SIG-M5 (cell line): Measurements from ENCODE around the gene KDM4D.
"Not testable (repeated sequence)": the region's sequence is repeated elsewhere in the genome, so short reads cannot be mapped to it uniquely, and the experiment has no call there.

Experiments used
- DNase-seq: peaks from one replicate; lab custom pipeline; 2025; lab: John Stamatoyannopoulos, UW

The KDM4D gene

DNA sequence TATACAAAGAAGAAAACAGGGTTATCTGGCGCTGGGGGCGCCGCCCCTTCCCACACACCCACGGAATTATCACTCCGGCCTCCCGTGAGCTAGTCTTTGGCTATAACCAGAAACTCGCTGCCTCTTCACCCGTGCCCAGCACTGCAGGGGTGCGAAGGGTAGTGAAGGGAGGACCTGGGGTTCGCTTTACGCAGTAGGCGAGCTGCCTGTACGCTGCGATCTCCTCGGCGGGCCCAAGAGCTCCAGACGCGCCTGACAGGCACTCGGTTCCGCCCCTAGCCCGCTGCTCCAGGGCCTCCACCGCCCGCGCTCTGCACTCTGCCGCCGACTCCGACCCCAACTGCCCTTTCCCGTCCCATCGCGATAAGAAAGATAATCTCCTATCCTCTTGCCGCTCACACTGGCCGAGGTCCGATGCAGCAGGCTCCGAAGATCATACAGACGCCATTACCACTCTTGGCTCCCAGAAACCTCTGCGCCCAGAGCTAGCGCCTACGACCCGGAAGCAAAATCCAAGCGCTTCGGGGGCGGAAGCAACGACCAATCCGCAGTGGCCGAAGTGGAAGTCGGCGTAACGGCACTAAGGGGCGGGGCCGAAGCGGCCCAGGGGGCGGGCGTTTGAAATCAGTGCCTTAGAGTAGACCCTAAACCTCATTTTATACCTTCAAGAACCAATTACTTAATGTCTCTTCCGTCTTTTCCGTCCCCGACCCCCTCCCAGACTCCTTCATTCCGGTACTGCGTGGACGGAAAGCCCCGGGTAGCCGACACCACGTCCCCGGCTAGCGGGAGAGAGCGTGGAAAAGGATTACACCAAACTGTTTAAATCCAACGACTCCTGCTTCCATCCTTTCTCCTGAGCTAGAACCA is at the start of gene KDM4D, which contains the start of gene CWC15:
Gene KDM4D, plus strand, starts transcription at position 611 of the 870 bp plus-strand sequence. CDS start 23,664 bp downstream, outside the sequence.
Gene CWC15, minus strand, starts transcription at position 458 of the 870 bp plus-strand sequence. CDS start 1,371 bp downstream, outside the sequence.
- DNase-seq = peak; percentile 85

DNA sequence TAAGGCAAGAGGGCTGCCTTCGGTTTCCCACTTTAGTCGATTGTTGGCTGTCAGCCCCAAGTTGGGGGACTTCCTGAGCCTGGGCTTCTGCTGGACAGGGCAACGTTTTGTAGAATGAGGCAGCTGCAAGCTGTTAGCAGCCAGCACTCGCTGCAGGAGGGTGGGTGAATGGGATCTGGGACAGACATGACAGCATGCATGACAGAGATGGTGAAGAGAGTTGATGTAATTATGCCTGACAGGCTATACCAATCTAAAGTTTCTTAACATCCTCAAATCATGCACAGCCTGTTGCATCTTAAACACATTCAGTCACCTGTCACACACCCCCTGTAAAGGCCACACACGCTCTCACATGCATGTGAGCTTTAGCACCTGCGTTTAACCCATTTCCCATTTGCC is 49.3 kb upstream of the KDM4D start:
- DNase-seq = no peak

DNA sequence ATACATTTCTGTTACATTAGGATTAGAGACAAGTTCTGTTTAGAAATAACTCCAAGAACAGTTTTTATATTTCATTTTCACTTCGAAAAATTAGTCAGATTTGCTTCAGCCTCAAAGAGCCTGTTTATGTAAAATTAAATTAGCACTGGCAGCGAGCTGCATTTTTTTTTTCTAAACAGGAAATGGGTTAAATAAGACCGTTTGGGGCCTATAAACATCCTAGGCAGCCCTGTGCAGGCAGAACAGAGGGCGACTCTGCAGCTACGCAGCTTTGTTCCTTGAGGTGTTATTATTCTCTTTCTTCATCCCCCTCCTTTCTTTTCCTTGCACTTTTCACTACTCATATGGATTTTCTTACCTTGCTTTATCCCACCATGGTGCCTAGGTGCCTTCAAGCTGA is 48.9 kb upstream of the KDM4D start:
- no peak for DNase-seq

- DNase-seq = no peak
These were observed 47.9 kb upstream of the KDM4D start for GRCh38 chr11:94925422-94926270.

GRCh38 chr11:94926271-94926625 is 47.3 kb upstream of the KDM4D start:
- DNase-seq = no peak

DNA sequence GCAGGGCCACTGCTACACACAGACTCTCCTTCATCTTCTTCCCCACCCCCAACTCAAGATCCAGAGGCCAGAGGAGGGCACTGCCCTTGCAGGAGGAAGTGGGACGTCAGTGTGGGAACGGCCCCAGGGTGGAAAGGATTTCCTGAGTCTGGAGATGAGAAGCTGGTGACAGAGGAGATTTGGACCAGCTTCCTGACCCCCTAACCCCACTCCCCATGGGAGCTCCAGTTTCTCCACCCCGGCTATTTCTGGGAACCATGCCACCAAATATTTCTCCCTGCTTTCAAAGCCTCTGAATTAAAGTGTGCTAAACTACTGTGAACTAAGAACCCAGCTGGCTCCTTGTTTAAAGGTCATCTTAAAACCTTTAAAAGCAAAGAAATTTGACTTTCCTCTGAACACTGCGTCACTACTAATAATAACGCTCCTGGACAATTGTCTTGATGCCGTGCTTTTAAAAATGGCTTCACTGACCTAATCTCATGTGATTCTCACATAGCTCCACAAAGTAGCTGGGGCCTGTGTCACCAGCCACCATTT is 46.7 kb upstream of the KDM4D start:
- DNase-seq = no peak

GRCh38 chr11:94928117-94928990 is 45.2 kb upstream of the KDM4D start:
- no peak for DNase-seq

DNA sequence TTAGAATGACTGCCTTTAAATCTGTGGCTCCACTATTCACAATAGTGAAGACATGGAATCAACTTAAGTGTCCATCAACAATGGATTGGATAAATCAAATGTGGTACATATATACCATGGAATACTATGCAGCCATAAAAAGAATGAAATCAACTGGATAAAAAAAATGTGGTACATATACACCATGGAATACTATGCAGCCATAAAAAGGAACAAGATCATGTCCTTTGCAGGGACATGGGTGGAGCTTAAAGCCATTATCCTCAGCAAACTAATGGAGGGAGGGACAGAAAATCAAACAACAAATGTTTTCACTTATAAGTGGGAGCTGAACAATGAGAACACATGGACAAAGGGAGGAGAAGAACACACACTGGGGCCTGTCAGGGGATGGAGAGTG is 41.4 kb upstream of the KDM4D start:
- DNase-seq = not testable (repeated sequence)

GRCh38 chr11:94932503-94932902 is 41.0 kb upstream of the KDM4D start:
- DNase-seq = no peak

DNA sequence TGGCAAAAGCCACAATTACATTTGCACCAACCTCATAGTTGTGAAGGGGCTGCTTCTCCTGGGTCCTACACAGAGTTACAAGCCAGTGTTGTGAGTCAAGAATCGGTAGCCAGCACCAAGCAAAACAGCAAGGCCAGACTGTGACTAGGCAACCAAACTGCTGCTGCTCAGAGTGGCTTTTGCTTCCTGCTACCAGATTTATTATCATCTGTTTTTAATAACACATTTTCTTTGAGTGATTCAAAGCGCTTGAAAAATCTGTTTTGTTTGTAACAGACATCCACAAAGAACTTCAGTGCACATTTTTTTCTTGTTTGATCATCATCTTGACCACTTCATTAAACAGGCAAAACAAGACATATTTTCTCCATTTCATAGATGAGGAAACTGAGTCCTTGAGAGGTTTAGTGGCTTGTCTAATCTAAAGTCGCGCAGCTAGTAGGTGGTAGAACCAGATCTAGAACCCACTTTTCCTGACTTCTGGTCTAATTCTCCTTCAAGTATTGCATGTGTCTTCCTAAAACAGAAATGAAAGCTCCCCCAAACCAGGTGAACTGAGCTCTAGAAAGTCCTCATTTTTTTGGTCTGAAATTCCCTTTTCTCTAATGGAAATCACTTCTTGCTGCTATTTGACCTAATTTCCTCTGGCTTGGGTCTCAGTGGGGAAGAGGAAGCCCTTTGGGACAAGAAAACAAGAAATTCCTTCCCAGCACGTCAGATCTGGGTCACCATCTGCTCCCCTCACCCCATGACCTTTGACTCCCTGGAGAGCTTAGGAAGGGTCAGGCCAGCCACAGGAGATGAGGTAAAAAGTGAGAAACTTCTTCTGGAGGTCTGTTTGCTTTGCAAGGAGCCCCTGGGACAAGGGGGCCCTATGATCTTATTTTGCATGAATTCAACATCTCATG is 40.0 kb upstream of the KDM4D start:
- DNase-seq = no peak

DNA sequence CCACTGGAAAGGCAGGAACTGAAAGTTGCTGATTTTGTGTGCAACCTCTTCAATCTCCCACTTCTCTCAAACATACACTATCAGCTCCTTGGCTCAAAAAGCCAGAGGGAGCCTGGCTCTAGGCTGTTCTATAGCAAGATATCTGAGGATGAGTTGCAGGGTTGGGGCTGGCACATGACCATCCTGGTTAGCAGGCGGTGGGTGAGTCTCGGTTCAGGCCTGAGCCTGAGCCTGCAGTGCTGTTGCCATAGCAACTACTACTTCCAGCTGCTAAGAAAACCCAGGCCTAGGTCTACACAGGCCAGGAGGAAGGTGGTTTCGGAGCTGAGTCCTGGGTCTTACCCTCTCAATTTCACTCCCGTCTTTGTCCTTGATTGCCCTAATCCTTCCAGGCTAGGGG is 39.1 kb upstream of the KDM4D start:
- no peak for DNase-seq

DNA sequence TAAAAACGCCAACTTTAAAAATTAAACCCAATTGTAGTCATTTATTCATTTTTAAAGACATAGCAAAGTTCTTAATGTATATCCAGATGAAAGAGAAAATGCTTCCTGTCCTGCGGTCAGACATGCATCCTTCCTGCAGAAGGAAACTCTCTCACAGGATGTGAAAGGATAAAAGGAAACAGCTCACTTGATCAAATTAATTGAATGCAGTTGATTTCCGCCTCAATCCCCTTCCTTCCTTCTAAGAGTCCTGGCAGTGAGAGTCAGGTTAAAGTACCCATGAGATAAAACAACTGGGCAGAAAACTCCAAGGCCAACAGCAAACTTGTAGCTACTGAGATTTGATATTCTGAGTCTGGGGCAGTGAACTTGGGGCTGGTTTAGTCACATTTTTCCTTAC is 38.7 kb upstream of the KDM4D start:
- DNase-seq = no peak

DNA sequence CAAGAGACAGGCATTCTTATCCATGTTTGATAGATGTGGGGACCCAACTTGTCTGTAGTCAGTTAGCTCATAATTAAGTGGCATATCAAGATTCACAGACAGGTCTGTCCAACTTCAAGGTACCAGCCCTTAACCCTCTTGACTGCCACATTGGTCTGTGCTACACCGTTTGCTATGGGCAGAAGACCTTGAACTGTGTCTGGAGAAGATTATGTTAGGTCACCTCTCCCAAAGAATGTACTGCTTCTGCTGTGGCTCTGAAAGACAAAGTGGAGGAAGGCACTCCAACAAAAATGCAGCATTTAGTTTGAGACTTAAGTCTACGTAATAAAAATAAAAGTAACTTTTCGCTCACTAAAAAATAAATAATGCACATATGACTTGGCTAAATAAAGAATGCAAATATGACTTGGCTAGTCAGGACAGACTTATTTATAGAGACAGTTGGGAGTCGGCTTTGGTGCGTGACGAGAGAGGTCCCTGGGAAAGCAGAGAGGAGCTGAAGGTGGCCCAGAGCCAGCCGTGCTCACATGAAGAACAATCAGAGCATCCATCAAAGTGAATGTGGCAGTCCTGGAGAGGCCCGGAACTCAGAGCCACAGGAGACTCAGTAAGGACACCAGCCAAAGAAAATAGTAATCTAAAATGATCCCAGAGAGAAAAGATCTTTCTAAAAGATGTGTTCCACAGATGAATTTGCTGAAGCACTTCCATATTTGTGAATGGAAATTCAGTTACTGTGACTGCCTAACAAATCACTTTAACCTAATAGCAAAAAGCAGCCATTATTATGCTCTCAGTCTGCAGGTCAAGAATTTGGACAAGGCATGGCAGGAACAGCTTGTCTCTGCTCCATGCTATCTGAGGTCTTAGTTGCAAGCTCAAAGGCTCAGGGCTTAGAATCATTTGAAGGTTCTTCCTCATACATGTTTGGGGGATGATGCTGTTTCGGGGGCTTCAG is 35.1 kb upstream of the KDM4D start:
- DNase-seq = no peak

GRCh38 chr11:94939346-94939745 is 34.2 kb upstream of the KDM4D start:
- no peak for DNase-seq

DNA sequence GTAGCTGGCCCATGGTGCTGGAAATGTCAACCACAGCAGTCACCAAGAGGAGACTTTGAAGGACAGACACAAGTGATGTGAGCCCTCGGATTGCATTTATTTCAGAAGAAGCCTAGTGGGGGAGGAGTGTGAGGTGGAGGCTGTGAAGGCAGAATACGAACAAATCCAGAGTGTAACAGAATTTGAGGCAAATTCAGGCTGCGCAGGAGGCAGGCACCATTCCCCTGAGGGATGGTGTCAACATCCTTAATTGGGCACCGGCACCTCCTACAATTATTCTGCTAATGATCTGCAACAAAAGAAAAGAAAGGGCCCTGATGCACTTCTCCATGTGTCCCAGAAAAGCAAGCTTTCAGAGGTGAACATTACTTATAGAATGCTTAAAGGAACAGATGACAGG is 32.4 kb upstream of the KDM4D start:
- DNase-seq = no peak

DNA sequence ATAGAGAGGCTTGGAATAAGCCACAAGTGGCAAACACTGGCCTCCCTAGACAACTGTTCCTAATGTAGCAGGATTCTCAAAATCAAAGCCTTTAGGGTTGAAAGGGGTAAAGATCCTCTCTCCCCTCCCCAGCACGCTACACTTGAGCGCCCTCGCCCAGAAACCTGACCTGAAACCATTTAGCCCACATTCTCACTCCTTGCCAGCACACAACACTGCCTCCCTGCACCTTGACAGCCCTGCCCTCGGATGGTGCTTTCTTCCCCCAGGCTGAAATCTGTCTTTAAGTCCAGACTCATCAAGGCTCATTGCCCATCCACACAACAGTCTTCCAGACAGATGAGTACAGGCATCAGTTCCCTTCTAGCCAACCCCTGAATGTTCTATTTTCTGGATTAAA is 26.7 kb upstream of the KDM4D start:
- no peak for DNase-seq

DNA sequence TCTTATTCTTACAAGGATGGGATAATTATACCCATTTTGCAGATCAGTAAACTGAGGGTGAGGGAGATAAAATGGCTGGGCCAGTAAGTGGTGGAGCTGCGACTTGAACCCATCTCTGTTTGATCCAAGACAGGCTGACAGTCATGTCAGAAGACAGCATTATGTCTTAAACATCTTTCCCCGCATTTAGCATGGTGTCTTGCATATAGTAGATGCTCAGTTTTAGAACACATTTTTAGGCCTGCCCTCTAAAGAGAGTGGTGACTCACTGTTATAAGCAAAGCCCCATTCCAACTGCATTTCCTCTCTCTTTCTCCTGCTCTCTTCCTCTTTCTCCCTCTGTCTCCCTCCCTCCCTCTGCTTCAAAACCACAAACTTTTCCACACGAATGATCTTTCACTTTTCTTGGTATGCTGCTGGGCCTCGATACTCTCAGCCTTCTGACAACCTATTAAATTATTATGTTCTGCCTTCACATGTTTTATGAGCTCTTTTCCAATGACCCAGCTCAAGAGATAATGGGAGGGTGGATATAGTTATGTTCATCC is 25.4 kb upstream of the KDM4D start:
- DNase-seq = no peak

- DNase-seq = no peak
These were observed 18.8 kb upstream of the KDM4D start for GRCh38 chr11:94954753-94955152.

DNA sequence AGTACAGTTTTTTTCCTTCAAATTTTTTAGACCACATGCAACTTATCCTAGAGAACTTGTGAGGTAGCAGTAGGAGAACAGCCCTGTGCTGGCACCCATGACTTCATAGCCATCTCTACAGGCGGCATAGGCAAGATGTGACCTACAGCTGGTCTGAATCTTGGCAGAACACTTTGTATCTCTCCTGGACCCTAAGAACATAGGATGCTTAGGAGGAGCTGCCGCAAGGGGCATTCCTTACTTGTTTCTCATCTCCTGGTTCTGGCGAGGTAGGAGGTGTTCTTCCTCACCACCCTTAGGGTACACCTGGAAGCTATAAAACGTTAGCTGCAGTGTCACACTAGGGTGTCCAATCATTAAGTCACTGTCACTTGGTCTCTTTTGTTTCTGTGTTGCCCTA is 16.5 kb upstream of the KDM4D start:
- DNase-seq = no peak
